Neural cell (in vitro differentiated cells): ENCODE measurements around the gene SLC12A3. TPM values are rescaled to one million over a fixed set of nuclear protein-coding genes. Genes with fewer than 3 reads are reported as not detected.

Experiments
- H2AFZ ChIP-seq: fragments of 200-600, 300-800 bp; sonication (generic), shearing (Covaris generic); 2 replicates; pipeline ENCODE4 v1.6.0; 2014; ENCODE audit warnings: low read depth, mild to moderate bottlenecking, antibody characterized with exemption, low read length, moderate library complexity
- H3F3A ChIP-seq: fragments of 200-600 bp; shearing (Covaris generic); 2 replicates; pipeline ENCODE4 v1.6.1; 2016; ENCODE audit warnings: mild to moderate bottlenecking, moderate library complexity, mixed read lengths, antibody characterized with exemption, low read length; ENCODE audit not compliant: insufficient read depth, poor library complexity, severe bottlenecking
- H3K27ac ChIP-seq: fragments of 200-600, 300-800 bp; sonication (generic), shearing (Covaris generic); 2 replicates; pipeline ENCODE4 v1.5.1; 2014; ENCODE audit warnings: mild to moderate bottlenecking, low read length, moderate library complexity
- H3K27me3 ChIP-seq: fragments of 300-800, 200-600 bp; sonication (generic), shearing (Covaris generic); 2 replicates; pipeline ENCODE4 v1.6.0; 2014; ENCODE audit warnings: mild to moderate bottlenecking, low read depth, low read length, moderate library complexity; ENCODE audit not compliant: insufficient read depth
- H3K36me3 ChIP-seq: fragments of 300-800, 200-600 bp; sonication (generic), shearing (Covaris generic); 2 replicates; pipeline ENCODE4 v1.5.1; 2014; ENCODE audit warnings: mild to moderate bottlenecking, antibody characterized with exemption, low read length, moderate library complexity; ENCODE audit not compliant: insufficient read depth
- H3K4me2 ChIP-seq: fragments of 300-800, 200-600 bp; sonication (generic), shearing (Covaris generic); 2 replicates; pipeline ENCODE4 v1.6.0; 2014; ENCODE audit warnings: mild to moderate bottlenecking, low read length
- H3K4me3 ChIP-seq: fragments of 300-800, 200-600 bp; sonication (generic), shearing (Covaris generic); 2 replicates; pipeline ENCODE4 v1.5.1; 2014; ENCODE audit warnings: mild to moderate bottlenecking, low read length, moderate library complexity
- H3K79me2 ChIP-seq: fragments of 200-600 bp; shearing (Covaris generic); replicated peaks from 2 replicates; pipeline ENCODE4 v1.6.0; 2014; ENCODE audit warnings: mild to moderate bottlenecking, low read length, moderate library complexity; ENCODE audit not compliant: insufficient read depth
- H3K9ac ChIP-seq: fragments of 300-800, 200-600 bp; sonication (generic), shearing (Covaris generic); 2 replicates; pipeline ENCODE4 v1.6.1; 2016; ENCODE audit warnings: mild to moderate bottlenecking, low read length, mixed read lengths
- H3K9me2 ChIP-seq: fragments of 200-600 bp; shearing (Covaris generic); 2 replicates; pipeline ENCODE4 v1.6.1; 2016; ENCODE audit warnings: mild to moderate bottlenecking, low read length, mixed read lengths; ENCODE audit not compliant: insufficient read depth
- H3K9me3 ChIP-seq: fragments of 200-600, 300-800 bp; sonication (generic), shearing (Covaris generic); 2 replicates; pipeline ENCODE4 v1.6.1; 2016; ENCODE audit warnings: mild to moderate bottlenecking, mixed run types, low read length, moderate library complexity, mixed read lengths
- H4K20me1 ChIP-seq: fragments of 200-600 bp; shearing (Covaris generic); 2 replicates; pipeline ENCODE4 v1.6.1; 2016; ENCODE audit warnings: mild to moderate bottlenecking, mixed run types; ENCODE audit not compliant: insufficient read depth
- CTCF ChIP-seq: fragments of 450-650 bp; IDR thresholded peaks from 2 replicates; pipeline ENCODE4 v1.5.1; 2014; ENCODE audit warnings: antibody characterized with exemption, mild to moderate bottlenecking, moderate library complexity; ENCODE audit not compliant: poor library complexity, severe bottlenecking
- EP300 ChIP-seq: fragments of 450-650 bp; conservative IDR thresholded peaks from 2 replicates; pipeline ENCODE4 v1.6.1; 2014; ENCODE audit warnings: antibody characterized with exemption, mild to moderate bottlenecking, moderate library complexity; ENCODE audit not compliant: poor library complexity, severe bottlenecking
- EZH2 ChIP-seq: fragments of 200-600, 300-800 bp; shearing (Covaris generic), sonication (generic); IDR thresholded peaks from 2 replicates; pipeline ENCODE4 v1.6.1; 2014; ENCODE audit warnings: antibody characterized with exemption, low read length, borderline replicate concordance, mild to moderate bottlenecking; ENCODE audit not compliant: insufficient read depth, poor library complexity, severe bottlenecking
- MXI1 ChIP-seq: fragments of 450-650 bp; conservative IDR thresholded peaks from 2 replicates; pipeline ENCODE4 v1.6.1; 2014; ENCODE audit warnings: antibody characterized with exemption, mild to moderate bottlenecking; ENCODE audit not compliant: poor library complexity, severe bottlenecking
- POLR2AphosphoS5 ChIP-seq: IDR thresholded peaks from 2 replicates; pipeline ENCODE4 v1.6.1; 2012
- RAD21 ChIP-seq: fragments of 450-650 bp; conservative IDR thresholded peaks from 2 replicates; pipeline ENCODE4 v1.6.1; 2014; ENCODE audit warnings: antibody characterized with exemption, mild to moderate bottlenecking, moderate library complexity
- REST ChIP-seq: IDR thresholded peaks from 2 replicates; pipeline ENCODE4 v1.6.1; 2012; ENCODE audit warnings: borderline replicate concordance
- SMC3 ChIP-seq: fragments of 450-650 bp; conservative IDR thresholded peaks from 2 replicates; pipeline ENCODE4 v1.6.1; 2014; ENCODE audit warnings: antibody characterized with exemption, mild to moderate bottlenecking, moderate library complexity; ENCODE audit not compliant: poor library complexity
- TAF1 ChIP-seq: IDR thresholded peaks from 2 replicates; pipeline ENCODE4 v1.6.1; 2012; ENCODE audit warnings: low read depth
- polyA plus RNA-seq: library from polyadenylated mRNA; depleted of rRNA; stranded (reverse); fragments of >200 nt; gene quantifications from 2 replicates; pipeline ENCODE4 v1.2.3, GENCODE V29; 2014

SLC12A3 gene
- polyA plus RNA-seq, 1 donor from 2014 or later: 0.09 TPM

DNA sequence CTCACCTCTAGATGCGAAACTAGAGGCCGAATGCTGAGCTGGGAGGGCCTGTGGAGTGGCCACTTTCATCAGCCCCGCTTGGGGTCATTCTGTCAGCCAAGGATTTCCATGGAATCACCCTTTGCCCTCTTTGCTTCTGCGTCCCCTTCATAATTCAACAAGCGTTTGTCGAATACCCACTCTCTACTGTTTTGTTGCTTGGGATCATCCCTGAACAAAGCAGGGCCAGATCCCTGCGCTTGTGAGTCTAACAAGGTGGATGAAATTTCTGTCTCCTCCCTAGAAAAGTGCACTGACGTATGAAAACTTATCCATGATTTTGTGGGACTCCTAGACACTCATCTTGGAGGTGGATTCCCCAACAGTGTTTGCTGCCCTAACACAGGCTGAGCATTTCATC, 3.3 kb upstream of the SLC12A3 start:
- Histone ChIP-seq H3K4me3 (no peak overlapping the region), H3K9me3 (no peaks in the 10 kb centered on the region), H3K36me3 (no peaks in the 10 kb centered on the region), H3K79me2 (no peaks in the 10 kb centered on the region), H3K27me3 (no peaks in the 10 kb centered on the region), H4K20me1 (no peaks in the 10 kb centered on the region), H3F3A (no peaks in the 10 kb centered on the region), H3K9ac (no peak overlapping the region), H3K4me2 (no peak overlapping the region), H2AFZ (no peak overlapping the region), H3K27ac (no peak overlapping the region), H3K9me2 (no peaks in the 10 kb centered on the region)
- no peak for TF ChIP-seq EP300
- no peak for TF ChIP-seq SMC3
- TF ChIP-seq REST: no peak
- TF ChIP-seq POLR2AphosphoS5: no peak
- no peak for TF ChIP-seq MXI1
- no peak for TF ChIP-seq EZH2
- no peak for TF ChIP-seq RAD21
- TF ChIP-seq TAF1: no peak
- TF ChIP-seq CTCF: no peak

- Histone ChIP-seq H3K9me3 (no peaks in the 10 kb centered on the region), H4K20me1 (no peaks in the 10 kb centered on the region), H3K4me2 (no peak overlapping the region), H3K4me3 (no peak overlapping the region), H3K79me2 (no peaks in the 10 kb centered on the region), H3K9me2 (no peaks in the 10 kb centered on the region), H3K36me3 (no peaks in the 10 kb centered on the region), H3F3A (no peaks in the 10 kb centered on the region), H3K27ac (no peak overlapping the region), H3K9ac (no peak overlapping the region), H3K27me3 (no peaks in the 10 kb centered on the region), H2AFZ (no peak overlapping the region)
- TF ChIP-seq EP300 (no peak), EZH2 (no peak), POLR2AphosphoS5 (no peak), MXI1 (no peak), RAD21 (no peak), REST (no peak), CTCF (no peak), TAF1 (no peak), SMC3 (no peak)
Measured at GRCh38 chr16:56862776-56863175, 2.2 kb upstream of the SLC12A3 start.
